ENCODE data around the gene LBH. TPM values are rescaled to one million over a fixed set of nuclear protein-coding genes. Genes with fewer than 3 reads are reported as not detected.

LBH gene
- total and polyA plus RNA-seq, 2 of the 13 experiments (the other 11 are each of a cell fraction or from before 2014, with no cell fraction given), result 0.09 to 0.25 TPM

DNA sequence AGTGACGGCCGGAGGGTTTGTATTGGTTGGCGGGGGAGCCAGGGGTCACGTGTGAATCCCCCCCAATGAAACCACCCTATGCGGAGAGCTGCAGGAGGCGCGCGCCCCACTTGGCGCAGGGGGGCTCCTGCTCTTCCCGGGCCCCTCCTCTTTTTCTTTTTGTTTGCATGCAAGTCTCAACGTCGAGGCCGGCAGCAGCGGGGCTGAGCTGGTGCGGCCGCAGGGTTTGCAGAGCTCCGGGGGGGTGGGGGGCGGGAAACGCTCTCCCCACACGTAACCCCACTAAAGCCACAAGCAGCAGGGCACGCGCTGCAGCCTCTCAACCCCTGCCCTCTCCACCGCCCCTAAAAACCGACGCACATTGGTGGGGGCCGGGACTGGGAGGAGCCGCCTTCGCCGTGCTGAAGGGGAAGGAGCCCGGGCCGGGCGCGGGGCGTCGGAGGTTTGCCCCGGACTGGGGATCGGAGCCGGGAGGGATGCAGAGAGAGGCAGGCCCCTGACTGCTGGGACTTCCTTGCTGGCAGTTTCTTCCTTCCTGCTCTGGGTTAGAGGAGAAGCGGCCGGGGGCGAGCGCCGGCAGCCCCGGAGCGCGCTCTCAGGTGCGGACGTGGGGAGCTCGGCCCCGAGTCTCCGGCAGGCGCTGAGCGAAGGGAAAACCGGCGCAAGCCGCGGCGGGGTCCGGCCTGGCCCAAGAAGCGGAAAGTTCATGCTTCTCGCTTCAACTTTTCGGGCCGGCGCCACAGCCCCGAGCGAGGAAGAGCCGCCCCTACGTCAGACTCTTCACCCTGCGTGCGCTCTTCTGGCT lies 864 bp downstream of the LBH start (continued):
- TF ChIP-seq, protein P1, sequence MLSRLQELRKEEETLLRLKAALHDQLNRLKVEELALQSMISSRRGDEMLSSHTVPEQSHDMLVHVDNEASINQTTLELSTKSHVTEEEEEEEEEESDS (CRISPR knock-in tag; IDR thresholded peaks at IDR 0.05; ENCODE audit: borderline replicate concordance), result no peak
- TF ChIP-seq, protein P2, sequence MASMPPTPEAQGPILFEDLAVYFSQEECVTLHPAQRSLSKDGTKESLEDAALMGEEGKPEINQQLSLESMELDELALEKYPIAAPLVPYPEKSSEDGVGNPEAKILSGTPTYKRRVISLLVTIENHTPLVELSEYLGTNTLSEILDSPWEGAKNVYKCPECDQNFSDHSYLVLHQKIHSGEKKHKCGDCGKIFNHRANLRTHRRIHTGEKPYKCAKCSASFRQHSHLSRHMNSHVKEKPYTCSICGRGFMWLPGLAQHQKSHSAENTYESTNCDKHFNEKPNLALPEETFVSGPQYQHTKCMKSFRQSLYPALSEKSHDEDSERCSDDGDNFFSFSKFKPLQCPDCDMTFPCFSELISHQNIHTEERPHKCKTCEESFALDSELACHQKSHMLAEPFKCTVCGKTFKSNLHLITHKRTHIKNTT (CRISPR knock-in tag; IDR thresholded peaks at IDR 0.05), result no peak
- TF ChIP-seq, protein P3, sequence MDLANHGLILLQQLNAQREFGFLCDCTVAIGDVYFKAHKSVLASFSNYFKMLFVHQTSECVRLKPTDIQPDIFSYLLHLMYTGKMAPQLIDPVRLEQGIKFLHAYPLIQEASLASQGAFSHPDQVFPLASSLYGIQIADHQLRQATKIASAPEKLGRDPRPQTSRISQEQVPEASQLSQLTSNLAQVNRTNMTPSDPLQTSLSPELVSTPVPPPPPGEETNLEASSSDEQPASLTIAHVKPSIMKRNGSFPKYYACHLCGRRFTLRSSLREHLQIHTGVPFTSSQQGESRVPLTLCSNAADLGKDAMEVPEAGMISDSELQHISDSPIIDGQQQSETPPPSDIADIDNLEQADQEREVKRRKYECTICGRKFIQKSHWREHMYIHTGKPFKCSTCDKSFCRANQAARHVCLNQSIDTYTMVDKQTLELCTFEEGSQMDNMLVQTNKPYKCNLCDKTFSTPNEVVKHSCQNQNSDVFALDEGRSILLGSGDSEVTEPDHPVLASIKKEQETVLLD (CRISPR knock-in tag; IDR thresholded peaks at IDR 0.05; ENCODE audit: low read depth), result no peak
- no peak for TF ChIP-seq HOXA9 (CRISPR knock-in tag; IDR thresholded peaks at IDR 0.05; ENCODE audit: borderline replicate concordance)
- TF ChIP-seq ISX (CRISPR knock-in tag; conservative IDR thresholded peaks at IDR 0.05), result no peak
- no peak for TF ChIP-seq ZNF724P (CRISPR knock-in tag; IDR thresholded peaks at IDR 0.05; ENCODE audit: borderline replicate concordance)
- peak; percentile 92 for TF ChIP-seq EED (CRISPR knock-in tag; IDR thresholded peaks at IDR 0.05)
- no peak for TF ChIP-seq DNMT3B (CRISPR knock-in tag; conservative IDR thresholded peaks at IDR 0.05)
- no peak for TF ChIP-seq FOXM1 (CRISPR knock-in tag; IDR thresholded peaks at IDR 0.05)
- no peak for TF ChIP-seq ZNF7 (CRISPR knock-in tag; IDR thresholded peaks at IDR 0.05)
- TF ChIP-seq, protein P4, sequence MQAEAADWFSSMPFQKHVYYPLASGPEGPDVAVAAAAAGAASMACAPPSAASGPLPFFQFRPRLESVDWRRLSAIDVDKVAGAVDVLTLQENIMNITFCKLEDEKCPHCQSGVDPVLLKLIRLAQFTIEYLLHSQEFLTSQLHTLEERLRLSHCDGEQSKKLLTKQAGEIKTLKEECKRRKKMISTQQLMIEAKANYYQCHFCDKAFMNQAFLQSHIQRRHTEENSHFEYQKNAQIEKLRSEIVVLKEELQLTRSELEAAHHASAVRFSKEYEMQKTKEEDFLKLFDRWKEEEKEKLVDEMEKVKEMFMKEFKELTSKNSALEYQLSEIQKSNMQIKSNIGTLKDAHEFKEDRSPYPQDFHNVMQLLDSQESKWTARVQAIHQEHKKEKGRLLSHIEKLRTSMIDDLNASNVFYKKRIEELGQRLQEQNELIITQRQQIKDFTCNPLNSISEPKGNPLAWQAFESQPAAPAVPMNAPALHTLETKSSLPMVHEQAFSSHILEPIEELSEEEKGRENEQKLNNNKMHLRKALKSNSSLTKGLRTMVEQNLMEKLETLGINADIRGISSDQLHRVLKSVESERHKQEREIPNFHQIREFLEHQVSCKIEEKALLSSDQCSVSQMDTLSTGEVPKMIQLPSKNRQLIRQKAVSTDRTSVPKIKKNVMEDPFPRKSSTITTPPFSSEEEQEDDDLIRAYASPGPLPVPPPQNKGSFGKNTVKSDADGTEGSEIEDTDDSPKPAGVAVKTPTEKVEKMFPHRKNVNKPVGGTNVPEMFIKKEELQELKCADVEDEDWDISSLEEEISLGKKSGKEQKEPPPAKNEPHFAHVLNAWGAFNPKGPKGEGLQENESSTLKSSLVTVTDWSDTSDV (CRISPR knock-in tag; IDR thresholded peaks at IDR 0.05), result 0 out of 2 replicates have a peak, but pooled peaks have one; percentile 42
- TF ChIP-seq MTA1 (CRISPR knock-in tag; IDR thresholded peaks at IDR 0.05; ENCODE audit: borderline replicate concordance), result 0 out of 2 replicates have a peak, but pooled peaks have one; percentile 19
- TF ChIP-seq, protein P5, sequence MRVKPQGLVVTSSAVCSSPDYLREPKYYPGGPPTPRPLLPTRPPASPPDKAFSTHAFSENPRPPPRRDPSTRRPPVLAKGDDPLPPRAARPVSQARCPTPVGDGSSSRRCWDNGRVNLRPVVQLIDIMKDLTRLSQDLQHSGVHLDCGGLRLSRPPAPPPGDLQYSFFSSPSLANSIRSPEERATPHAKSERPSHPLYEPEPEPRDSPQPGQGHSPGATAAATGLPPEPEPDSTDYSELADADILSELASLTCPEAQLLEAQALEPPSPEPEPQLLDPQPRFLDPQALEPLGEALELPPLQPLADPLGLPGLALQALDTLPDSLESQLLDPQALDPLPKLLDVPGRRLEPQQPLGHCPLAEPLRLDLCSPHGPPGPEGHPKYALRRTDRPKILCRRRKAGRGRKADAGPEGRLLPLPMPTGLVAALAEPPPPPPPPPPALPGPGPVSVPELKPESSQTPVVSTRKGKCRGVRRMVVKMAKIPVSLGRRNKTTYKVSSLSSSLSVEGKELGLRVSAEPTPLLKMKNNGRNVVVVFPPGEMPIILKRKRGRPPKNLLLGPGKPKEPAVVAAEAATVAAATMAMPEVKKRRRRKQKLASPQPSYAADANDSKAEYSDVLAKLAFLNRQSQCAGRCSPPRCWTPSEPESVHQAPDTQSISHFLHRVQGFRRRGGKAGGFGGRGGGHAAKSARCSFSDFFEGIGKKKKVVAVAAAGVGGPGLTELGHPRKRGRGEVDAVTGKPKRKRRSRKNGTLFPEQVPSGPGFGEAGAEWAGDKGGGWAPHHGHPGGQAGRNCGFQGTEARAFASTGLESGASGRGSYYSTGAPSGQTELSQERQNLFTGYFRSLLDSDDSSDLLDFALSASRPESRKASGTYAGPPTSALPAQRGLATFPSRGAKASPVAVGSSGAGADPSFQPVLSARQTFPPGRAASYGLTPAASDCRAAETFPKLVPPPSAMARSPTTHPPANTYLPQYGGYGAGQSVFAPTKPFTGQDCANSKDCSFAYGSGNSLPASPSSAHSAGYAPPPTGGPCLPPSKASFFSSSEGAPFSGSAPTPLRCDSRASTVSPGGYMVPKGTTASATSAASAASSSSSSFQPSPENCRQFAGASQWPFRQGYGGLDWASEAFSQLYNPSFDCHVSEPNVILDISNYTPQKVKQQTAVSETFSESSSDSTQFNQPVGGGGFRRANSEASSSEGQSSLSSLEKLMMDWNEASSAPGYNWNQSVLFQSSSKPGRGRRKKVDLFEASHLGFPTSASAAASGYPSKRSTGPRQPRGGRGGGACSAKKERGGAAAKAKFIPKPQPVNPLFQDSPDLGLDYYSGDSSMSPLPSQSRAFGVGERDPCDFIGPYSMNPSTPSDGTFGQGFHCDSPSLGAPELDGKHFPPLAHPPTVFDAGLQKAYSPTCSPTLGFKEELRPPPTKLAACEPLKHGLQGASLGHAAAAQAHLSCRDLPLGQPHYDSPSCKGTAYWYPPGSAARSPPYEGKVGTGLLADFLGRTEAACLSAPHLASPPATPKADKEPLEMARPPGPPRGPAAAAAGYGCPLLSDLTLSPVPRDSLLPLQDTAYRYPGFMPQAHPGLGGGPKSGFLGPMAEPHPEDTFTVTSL (CRISPR knock-in tag; IDR thresholded peaks at IDR 0.05; ENCODE audit: borderline replicate concordance), result no peak
- no peak for TF ChIP-seq CC2D1A (CRISPR knock-in tag; IDR thresholded peaks at IDR 0.05)
- TF ChIP-seq PTBP1 (IDR thresholded peaks at IDR 0.05; ENCODE audit: low read depth, low read length, poor library complexity, severe bottlenecking), result no peak
- no peak for TF ChIP-seq NCOR1 (IDR thresholded peaks at IDR 0.05; ENCODE audit: borderline replicate concordance, low read length)
- no peak for TF ChIP-seq KMT2B (CRISPR knock-in tag; IDR thresholded peaks at IDR 0.05)
- 0 out of 2 replicates have a peak, but pooled peaks have one; percentile 59 for TF ChIP-seq EZH2 (conservative IDR thresholded peaks at IDR 0.05; ENCODE audit: low read depth, low read length)
